Mesenchymal stem cell (in vitro differentiated cells and primary cell): ENCODE results near the gene CD96.
"Not testable (repeated sequence)": the region's sequence is repeated elsewhere in the genome, so short reads cannot be mapped to it uniquely, and the experiment has no call there.

ENCODE experiments used
- DNase-seq: peaks from one replicate; pipeline ENCODE4 v3.0.0-alpha.2; 2013
- H2AFZ ChIP-seq: one replicate; pipeline ENCODE4 v1.6.1; 2013; ENCODE audit warnings: low read depth, mild to moderate bottlenecking, control low read depth, inconsistent platforms, low read length, moderate library complexity
- H2AK5ac ChIP-seq: 2 replicates; pipeline ENCODE4 v1.6.1; 2013; ENCODE audit warnings: low read length, moderate library complexity, mild to moderate bottlenecking, inconsistent platforms; ENCODE audit not compliant: severe bottlenecking
- H2BK120ac ChIP-seq: one replicate; pipeline ENCODE4 v1.6.1; 2013; ENCODE audit warnings: low read depth, mild to moderate bottlenecking, inconsistent platforms, low read length, moderate library complexity
- H2BK12ac ChIP-seq, 2 experiments: one replicate each; pipeline ENCODE4 v1.6.1; 2013; ENCODE audit warnings: inconsistent platforms in 2 of 2, low read length in 2 of 2, mild to moderate bottlenecking in 2 of 2, moderate library complexity in 2 of 2, control low read depth in 1 of 2
- H2BK15ac ChIP-seq: one replicate; pipeline ENCODE4 v1.6.1; 2013; ENCODE audit warnings: mild to moderate bottlenecking, low read depth, inconsistent platforms; ENCODE audit not compliant: poor library complexity, severe bottlenecking
- H2BK5ac ChIP-seq: 2 replicates; pipeline ENCODE4 v1.6.1; 2013; ENCODE audit warnings: low read depth, mild to moderate bottlenecking, low read length, control low read depth, inconsistent platforms; ENCODE audit not compliant: poor library complexity, severe bottlenecking
- H3K14ac ChIP-seq, 2 experiments: one replicate each; pipeline ENCODE4 v1.6.1; 2013; ENCODE audit warnings: inconsistent platforms in 2 of 2, low read length in 2 of 2, control low read depth in 1 of 2, mild to moderate bottlenecking in 1 of 2, moderate library complexity in 1 of 2
- H3K18ac ChIP-seq, 2 experiments: one replicate each; pipeline ENCODE4 v1.6.1; 2013; ENCODE audit warnings: inconsistent platforms in 2 of 2, low read length in 2 of 2, control low read depth in 1 of 2, low read depth in 1 of 2, mild to moderate bottlenecking in 1 of 2
- H3K23ac ChIP-seq, 2 experiments: one replicate each; pipeline ENCODE4 v1.6.1; 2013; ENCODE audit warnings: inconsistent platforms in 2 of 2, low read length in 2 of 2, mild to moderate bottlenecking in 2 of 2, moderate library complexity in 2 of 2, control low read depth in 1 of 2
- H3K27ac ChIP-seq: 2 replicates; pipeline ENCODE4 v1.5.1; 2013; ENCODE audit warnings: mild to moderate bottlenecking, moderate library complexity, low read length, control low read depth, inconsistent platforms; ENCODE audit not compliant: poor library complexity, severe bottlenecking
- H3K27me3 ChIP-seq, 2 experiments: 2 replicates each; pipeline versions ENCODE4 v1.6.1 to v1.7.0; 2013; ENCODE audit warnings: low read length in 2 of 2, mild to moderate bottlenecking in 2 of 2, moderate library complexity in 2 of 2, control low read depth in 1 of 2, inconsistent platforms in 1 of 2; ENCODE audit not compliant: control insufficient read depth in 1 of 2, insufficient read depth in 1 of 2
- H3K36me3 ChIP-seq, 2 experiments: 2 replicates each; pipeline versions ENCODE4 v1.6.1 to v1.7.0; 2013; ENCODE audit warnings: low read length in 2 of 2, control low read depth in 1 of 2, inconsistent platforms in 1 of 2, low read depth in 1 of 2, mild to moderate bottlenecking in 1 of 2; ENCODE audit not compliant: insufficient read depth in 2 of 2, control insufficient read depth in 1 of 2
- H3K4ac ChIP-seq, 2 experiments: one replicate each; pipeline ENCODE4 v1.6.1; 2013; ENCODE audit warnings: inconsistent platforms in 2 of 2, low read length in 2 of 2, mild to moderate bottlenecking in 2 of 2, moderate library complexity in 2 of 2, control low read depth in 1 of 2, low read depth in 1 of 2
- H3K4me1 ChIP-seq: 2 replicates; pipeline ENCODE4 v1.6.1; 2013; ENCODE audit warnings: low read depth, low read length, control low read depth; ENCODE audit not compliant: control insufficient read depth, insufficient read depth
- H3K4me2 ChIP-seq: 2 replicates; pipeline ENCODE4 v1.6.1; 2013; ENCODE audit warnings: low read length, mild to moderate bottlenecking, inconsistent platforms; ENCODE audit not compliant: poor library complexity, severe bottlenecking
- H3K4me3 ChIP-seq, 2 experiments: 2 replicates each; pipeline versions ENCODE4 v1.5.1 to v1.7.0; 2013; ENCODE audit warnings: low read length in 2 of 2, mild to moderate bottlenecking in 2 of 2, control low read depth in 1 of 2, low read depth in 1 of 2; ENCODE audit not compliant: insufficient read depth in 1 of 2
- H3K79me1 ChIP-seq: replicated peaks from 2 replicates; pipeline ENCODE4 v1.6.1; 2013; ENCODE audit warnings: mild to moderate bottlenecking, control low read depth, low read length, inconsistent platforms; ENCODE audit not compliant: poor library complexity, severe bottlenecking
- H3K9ac ChIP-seq: 2 replicates; pipeline ENCODE4 v1.7.0; 2013; ENCODE audit warnings: mild to moderate bottlenecking, low read length, moderate library complexity
- H3K9me3 ChIP-seq: 2 replicates; pipeline ENCODE4 v1.7.0; 2013; ENCODE audit warnings: mild to moderate bottlenecking, low read length; ENCODE audit not compliant: control insufficient read depth
- H4K8ac ChIP-seq: one replicate; pipeline ENCODE4 v1.6.1; 2013; ENCODE audit warnings: inconsistent platforms, mild to moderate bottlenecking, low read length, moderate library complexity
- H4K91ac ChIP-seq: one replicate; pipeline ENCODE4 v1.6.1; 2013; ENCODE audit warnings: mild to moderate bottlenecking, low read length, inconsistent platforms
- WGBS: methylation state at CpG from one replicate; pipeline ENCODE4 v1.1.7; 2013; ENCODE audit warnings: mixed read lengths; 5-methylcytosine and 5-hydroxymethylcytosine counted together

The CD96 gene

GRCh38 chr3:111548756-111549155, 6.8 kb downstream of the CD96 start:
- H2BK12ac ChIP-seq, result no peak overlapping the region

GRCh38 chr3:111561902-111562301, 19.9 kb downstream of the CD96 start:
- H3K18ac ChIP-seq, H3K9ac ChIP-seq, H2BK15ac ChIP-seq, H4K91ac ChIP-seq, H3K4me1 ChIP-seq, H2BK5ac ChIP-seq, H2AFZ ChIP-seq, H3K27me3 ChIP-seq, DNase-seq, H3K79me1 ChIP-seq, H3K23ac ChIP-seq, H2BK120ac ChIP-seq, H3K9me3 ChIP-seq, H3K27ac ChIP-seq, H3K4ac ChIP-seq, H2BK12ac ChIP-seq, H2AK5ac ChIP-seq, H3K4me3 ChIP-seq, H4K8ac ChIP-seq, H3K4me2 ChIP-seq, H3K14ac ChIP-seq, H3K36me3 ChIP-seq: not testable (repeated sequence)
- 96% methylated on average over 16 of the region's 25 CpGs for WGBS

More at GRCh38 chr3:111548756-111549155, 6.8 kb downstream of the CD96 start:
- no peak overlapping the region for H2BK15ac ChIP-seq
- H3K4me1 ChIP-seq, result no peaks in the 10 kb centered on the region
- no peaks in the 10 kb centered on the region for H3K9me3 ChIP-seq
- no peaks in the 10 kb centered on the region for H3K79me1 ChIP-seq
- H3K23ac ChIP-seq, result no peak overlapping the region
- H2AFZ ChIP-seq, result no peak overlapping the region
- H3K36me3 ChIP-seq, result no peaks in the 10 kb centered on the region
- no peak overlapping the region for H2AK5ac ChIP-seq
- H3K4me2 ChIP-seq, result no peak overlapping the region
- H2BK120ac ChIP-seq, result no peak overlapping the region
- H2BK5ac ChIP-seq, result no peak overlapping the region
- no peak overlapping the region for H3K9ac ChIP-seq
- H3K18ac ChIP-seq, result no peak overlapping the region
- no peak overlapping the region for H3K27ac ChIP-seq
- H3K4me3 ChIP-seq, result no peak overlapping the region
- no peak overlapping the region for H4K8ac ChIP-seq
- no peak for DNase-seq
- H3K14ac ChIP-seq, result no peak overlapping the region
- no peaks in the 10 kb centered on the region for H3K27me3 ChIP-seq
- H3K4ac ChIP-seq, result no peak overlapping the region
- no peak overlapping the region for H4K91ac ChIP-seq

- 53% methylated on average over 2 of the region's 2 CpGs for WGBS
- H3K4me2 ChIP-seq, result no peak overlapping the region
These were observed 24.8 kb downstream of the CD96 start for GRCh38 chr3:111566844-111567243.

GRCh38 chr3:111568355-111568754, 26.4 kb downstream of the CD96 start:
- no peaks in the 10 kb centered on the region for H3K36me3 ChIP-seq
- H4K8ac ChIP-seq, result no peak overlapping the region
- no CpG with 5 or more reads among the region's 2 CpGs for WGBS
- no peaks in the 10 kb centered on the region for H3K27me3 ChIP-seq
- no peak overlapping the region for H3K23ac ChIP-seq
- no peak overlapping the region for H3K14ac ChIP-seq
- no peak for DNase-seq
- H2BK12ac ChIP-seq, result no peak overlapping the region
- no peak overlapping the region for H2BK120ac ChIP-seq
- H3K4me3 ChIP-seq, result no peak overlapping the region
- H3K4ac ChIP-seq, result no peak overlapping the region
- H3K79me1 ChIP-seq, result no peaks in the 10 kb centered on the region
- no peak overlapping the region for H2AK5ac ChIP-seq
- H3K27ac ChIP-seq, result no peak overlapping the region
- no peak overlapping the region for H2AFZ ChIP-seq
- H3K9me3 ChIP-seq, result no peaks in the 10 kb centered on the region
- no peak overlapping the region for H3K4me2 ChIP-seq
- no peak overlapping the region for H2BK5ac ChIP-seq
- H3K9ac ChIP-seq, result no peak overlapping the region
- H4K91ac ChIP-seq, result no peak overlapping the region
- no peak overlapping the region for H2BK15ac ChIP-seq
- no peak overlapping the region for H3K18ac ChIP-seq
- H3K4me1 ChIP-seq, result no peaks in the 10 kb centered on the region

More at GRCh38 chr3:111566844-111567243, 24.8 kb downstream of the CD96 start:
- Histone ChIP-seq H2AK5ac (no peak overlapping the region), H3K36me3 (no peaks in the 10 kb centered on the region), H2BK15ac (no peak overlapping the region), H3K27me3 (peaks cover 0 to 6% of the 10 kb centered on the region in 2 experiments), H3K9ac (no peak overlapping the region), H4K91ac (no peak overlapping the region), H3K79me1 (no peaks in the 10 kb centered on the region), H3K4me1 (no peaks in the 10 kb centered on the region), H2BK120ac (no peak overlapping the region), H3K18ac (no peak overlapping the region), H3K27ac (no peak overlapping the region), H4K8ac (no peak overlapping the region), H3K4me3 (no peak overlapping the region), H2BK5ac (no peak overlapping the region), H3K9me3 (no peaks in the 10 kb centered on the region), H3K23ac (no peak overlapping the region), H3K14ac (no peak overlapping the region), H3K4ac (no peak overlapping the region), H2BK12ac (no peak overlapping the region), H2AFZ (no peak overlapping the region)
- no peak for DNase-seq
